GM12874 (cell line): ENCODE results near the gene FAM219B.

Experiments used
- CTCF ChIP-seq: IDR thresholded peaks from 2 replicates; pipeline ENCODE4 v1.5.1; 2011; ENCODE audit warnings: low read depth, mild to moderate bottlenecking, control low read depth, low read length, moderate library complexity; ENCODE audit not compliant: insufficient read depth

FAM219B gene

GRCh38 chr15:74908635-74909034 lies 2.0 kb upstream of the FAM219B start:
- TF ChIP-seq CTCF: no peak

- TF ChIP-seq CTCF: no peak
Measured at GRCh38 chr15:74907163-74907870, 666 bp upstream of the FAM219B start.

GRCh38 chr15:74906067-74906449 lies 593 bp downstream of the FAM219B start:
- no peak for TF ChIP-seq CTCF

- no peak for TF ChIP-seq CTCF
Measured at GRCh38 chr15:74904190-74904805, 2.4 kb downstream of the FAM219B start.

- no peak for TF ChIP-seq CTCF
Measured at GRCh38 chr15:74903676-74904075, 3.0 kb downstream of the FAM219B start.

GRCh38 chr15:74902295-74903075 lies 4.2 kb downstream of the FAM219B start:
- TF ChIP-seq CTCF: no peak

GRCh38 chr15:74901612-74902063 lies 5.0 kb downstream of the FAM219B start:
- TF ChIP-seq CTCF: peak; percentile 68
